HG02943 (cell line): Measurements from ENCODE around the gene PRKN.

Source experiments
- ATAC-seq: cut with Tn5 transposase; IDR thresholded peaks from one replicate; pipeline ENCODE4 v1.9.1; 2021; ENCODE audit warnings: mild to moderate bottlenecking, low read depth, moderate library complexity; ENCODE audit not compliant: unreplicated experiment

PRKN gene

GRCh38 chr6:162474722-162475121, 252.8 kb downstream of the PRKN start:
- no peak for ATAC-seq

- no peak for ATAC-seq
These were observed 255.7 kb downstream of the PRKN start for GRCh38 chr6:162471842-162472241.

GRCh38 chr6:162468326-162468725, 259.2 kb downstream of the PRKN start:
- no peak for ATAC-seq

GRCh38 chr6:162467679-162468078, 259.9 kb downstream of the PRKN start:
- ATAC-seq, result no peak

GRCh38 chr6:162463576-162463975, 264.0 kb downstream of the PRKN start:
- no peak for ATAC-seq

GRCh38 chr6:162459985-162460384, 267.6 kb downstream of the PRKN start:
- ATAC-seq, result no peak

GRCh38 chr6:162450358-162450757, 277.2 kb downstream of the PRKN start:
- ATAC-seq, result no peak

- no peak for ATAC-seq
These were observed 279.3 kb downstream of the PRKN start for GRCh38 chr6:162448294-162448693.

- ATAC-seq, result no peak
These were observed 284.5 kb downstream of the PRKN start for GRCh38 chr6:162443101-162443500.

- ATAC-seq, result no peak
These were observed 284.9 kb downstream of the PRKN start for GRCh38 chr6:162442687-162443086.

- no peak for ATAC-seq
These were observed 285.6 kb downstream of the PRKN start for GRCh38 chr6:162441991-162442390.

- no peak for ATAC-seq
These were observed 288.6 kb downstream of the PRKN start for GRCh38 chr6:162438980-162439379.

- no peak for ATAC-seq
These were observed 292.5 kb downstream of the PRKN start for GRCh38 chr6:162435071-162435470.

- ATAC-seq, result no peak
These were observed 306.6 kb downstream of the PRKN start for GRCh38 chr6:162421004-162421403.

GRCh38 chr6:162416831-162417537, 310.6 kb downstream of the PRKN start:
- ATAC-seq, result no peak

GRCh38 chr6:162416307-162416706, 311.3 kb downstream of the PRKN start:
- no peak for ATAC-seq

GRCh38 chr6:162409741-162410691, 317.6 kb downstream of the PRKN start:
- ATAC-seq, result no peak

GRCh38 chr6:162408826-162409535, 318.6 kb downstream of the PRKN start:
- ATAC-seq, result no peak

- no peak for ATAC-seq
These were observed 322.6 kb downstream of the PRKN start for GRCh38 chr6:162404951-162405350.

- ATAC-seq, result no peak
These were observed 324.5 kb downstream of the PRKN start for GRCh38 chr6:162403031-162403430.

GRCh38 chr6:162395181-162395580, 332.4 kb downstream of the PRKN start:
- no peak for ATAC-seq
